ENCODE measurements around the gene ZNF668. TPM values are rescaled to one million over a fixed set of nuclear protein-coding genes. Genes with fewer than 3 reads are reported as not detected.

Gene ZNF668
- total and polyA plus RNA-seq, 8 donors: 3.8 to 12.2 (median 5.6) TPM

Other genes with a start within 250 kb of the ZNF668 start
- gene BCL7C, start 180.2 kb downstream of the ZNF668 start, total RNA-seq: 10 to 100 TPM; 25.8 to 29.3 TPM
- gene BCL7C, start 180.2 kb downstream of the ZNF668 start, polyA plus RNA-seq (ENCODE audit: insufficient read length in 6 of 6): 10 to 100 TPM; 36.0 to 50.5 (median 46.5) TPM
- 1 to 10 TPM; 4.5 to 7.9 TPM for gene CTF1, start 177.6 kb downstream of the ZNF668 start, total RNA-seq
- gene CTF1, start 177.6 kb downstream of the ZNF668 start, polyA plus RNA-seq (ENCODE audit: insufficient read length in 6 of 6): 10 to 100 TPM in 2 of 6 donors, 1 to 10 TPM in 4; 8.8 to 10.5 (median 9.3) TPM
- 10 to 100 TPM; 11.2 to 18.7 TPM for gene FBXL19, start 150.7 kb downstream of the ZNF668 start, total RNA-seq
- 10 to 100 TPM; 13.8 to 26.8 (median 20.9) TPM for gene FBXL19, start 150.7 kb downstream of the ZNF668 start, polyA plus RNA-seq (ENCODE audit: insufficient read length in 6 of 6)
- gene ORAI3, start 125.2 kb downstream of the ZNF668 start, total RNA-seq: 10 to 100 TPM; 20.7 to 23.2 TPM
- 10 to 100 TPM; 16.9 to 20.7 (median 18.6) TPM for gene ORAI3, start 125.2 kb downstream of the ZNF668 start, polyA plus RNA-seq (ENCODE audit: insufficient read length in 6 of 6)
- gene SETD1A, start 116.5 kb downstream of the ZNF668 start, total RNA-seq: 10 to 100 TPM; 12.1 to 16.4 TPM
- gene SETD1A, start 116.5 kb downstream of the ZNF668 start, polyA plus RNA-seq (ENCODE audit: insufficient read length in 6 of 6): 10 to 100 TPM; 14.7 to 21.5 (median 15.3) TPM
- gene HSD3B7, start 89.0 kb downstream of the ZNF668 start, total RNA-seq: 10 to 100 TPM; 25.9 to 28.4 TPM
- gene HSD3B7, start 89.0 kb downstream of the ZNF668 start, polyA plus RNA-seq (ENCODE audit: insufficient read length in 6 of 6): 1 to 10 TPM; 3.9 to 5.1 (median 4.5) TPM
- gene STX1B, start 63.6 kb downstream of the ZNF668 start, total RNA-seq: under 1 TPM; 0.47 to 0.50 TPM
- under 1 TPM; 0.24 to 0.85 (median 0.60) TPM for gene STX1B, start 63.6 kb downstream of the ZNF668 start, polyA plus RNA-seq (ENCODE audit: insufficient read length in 6 of 6)
- 10 to 100 TPM; 65.4 to 84.8 TPM for gene STX4, start 40.7 kb downstream of the ZNF668 start, total RNA-seq
- 10 to 100 TPM; 37.7 to 47.6 (median 42.0) TPM for gene STX4, start 40.7 kb downstream of the ZNF668 start, polyA plus RNA-seq (ENCODE audit: insufficient read length in 6 of 6)
- gene ZNF646, start 182 bp upstream of the ZNF668 start, total RNA-seq: 10 to 100 TPM; 15.1 to 18.1 TPM
- 10 to 100 TPM; 11.3 to 14.6 (median 12.9) TPM for gene ZNF646, start 182 bp upstream of the ZNF668 start, polyA plus RNA-seq (ENCODE audit: insufficient read length in 6 of 6)
- 1 to 10 TPM; 1.9 to 2.9 TPM for gene PRSS53, start 14.7 kb upstream of the ZNF668 start, total RNA-seq
- 1 to 10 TPM in 5 of 6 donors, under 1 TPM in 1; 0.96 to 2.9 (median 2.2) TPM for gene PRSS53, start 14.7 kb upstream of the ZNF668 start, polyA plus RNA-seq (ENCODE audit: insufficient read length in 6 of 6)
- 100 to 1,000 TPM in 1 of 2 donors, 10 to 100 TPM in 1; 76.4 to 102 TPM for gene VKORC1, start 20.6 kb upstream of the ZNF668 start, total RNA-seq
- 10 to 100 TPM; 62.0 to 66.5 (median 63.6) TPM for gene VKORC1, start 20.6 kb upstream of the ZNF668 start, polyA plus RNA-seq (ENCODE audit: insufficient read length in 6 of 6)
- gene BCKDK, start 34.1 kb upstream of the ZNF668 start, total RNA-seq: 10 to 100 TPM; 36.1 to 43.8 TPM
- 10 to 100 TPM; 32.8 to 40.9 (median 38.9) TPM for gene BCKDK, start 34.1 kb upstream of the ZNF668 start, polyA plus RNA-seq (ENCODE audit: insufficient read length in 6 of 6)
- gene KAT8, start 43.4 kb upstream of the ZNF668 start, total RNA-seq: 10 to 100 TPM; 49.8 to 55.0 TPM
- 10 to 100 TPM; 59.6 to 74.6 (median 63.9) TPM for gene KAT8, start 43.4 kb upstream of the ZNF668 start, polyA plus RNA-seq (ENCODE audit: insufficient read length in 6 of 6)
- gene PRSS8, start 61.5 kb upstream of the ZNF668 start, total RNA-seq: 100 to 1,000 TPM in 1 of 2 donors, 10 to 100 TPM in 1; 61.2 to 129 TPM
- 100 to 1,000 TPM in 5 of 6 donors, 10 to 100 TPM in 1; 98.0 to 123 (median 107) TPM for gene PRSS8, start 61.5 kb upstream of the ZNF668 start, polyA plus RNA-seq (ENCODE audit: insufficient read length in 6 of 6)
- gene PRSS36, start 75.8 kb upstream of the ZNF668 start, total RNA-seq: 1 to 10 TPM; 4.8 to 5.8 TPM
- 1 to 10 TPM in 5 of 6 donors, under 1 TPM in 1; 0.70 to 3.3 (median 1.9) TPM for gene PRSS36, start 75.8 kb upstream of the ZNF668 start, polyA plus RNA-seq (ENCODE audit: insufficient read length in 6 of 6)
- 100 to 1,000 TPM; 180 to 259 TPM for gene FUS, start 105.9 kb upstream of the ZNF668 start, total RNA-seq
- 100 to 1,000 TPM; 663 to 829 (median 794) TPM for gene FUS, start 105.9 kb upstream of the ZNF668 start, polyA plus RNA-seq (ENCODE audit: insufficient read length in 6 of 6)
- gene PYCARD, start 128.5 kb upstream of the ZNF668 start, total RNA-seq: 10 to 100 TPM; 46.4 to 59.8 TPM
- 10 to 100 TPM; 13.2 to 21.9 (median 15.5) TPM for gene PYCARD, start 128.5 kb upstream of the ZNF668 start, polyA plus RNA-seq (ENCODE audit: insufficient read length in 6 of 6)
- under 1 TPM; 0.06 to 0.08 TPM for gene TRIM72, start 139.9 kb upstream of the ZNF668 start, total RNA-seq
- under 1 TPM; 0.14 to 0.24 (median 0.18) TPM for gene TRIM72, start 139.9 kb upstream of the ZNF668 start, polyA plus RNA-seq (ENCODE audit: insufficient read length in 6 of 6)
- not detected for gene PYDC1, start 142.9 kb upstream of the ZNF668 start, total RNA-seq
- gene PYDC1, start 142.9 kb upstream of the ZNF668 start, polyA plus RNA-seq (ENCODE audit: insufficient read length in 6 of 6): not detected
- gene ITGAM, start 185.7 kb upstream of the ZNF668 start, total RNA-seq: 10 to 100 TPM; 44.5 to 91.3 TPM
- 1 to 10 TPM; 2.3 to 5.1 (median 3.2) TPM for gene ITGAM, start 185.7 kb upstream of the ZNF668 start, polyA plus RNA-seq (ENCODE audit: insufficient read length in 6 of 6)

All from left lung (tissue), 8 donors.